ENCODE data around the gene IDS.
"Not testable (repeated sequence)": the region's sequence is repeated elsewhere in the genome, so short reads cannot be mapped to it uniquely, and the experiment has no call there.

IDS gene

GRCh38 chrX:149527705-149528104 lies 22.6 kb upstream of the IDS start:
- no peak for DNase-seq (ENCODE audit: low read depth)

GRCh38 chrX:149526318-149527033 lies 21.4 kb upstream of the IDS start:
- DNase-seq (ENCODE audit: low read depth), result not testable (repeated sequence)

- not testable (repeated sequence) for DNase-seq (ENCODE audit: low read depth)
These were observed 20.8 kb upstream of the IDS start for GRCh38 chrX:149525903-149526302.

GRCh38 chrX:149525389-149525788 lies 20.3 kb upstream of the IDS start:
- peak; percentile 34 for DNase-seq (ENCODE audit: low read depth)

- DNase-seq (ENCODE audit: low read depth), result no peak
These were observed 17.8 kb upstream of the IDS start for GRCh38 chrX:149522916-149523315.

- DNase-seq (ENCODE audit: low read depth), result no peak
These were observed 16.3 kb upstream of the IDS start for GRCh38 chrX:149521438-149521837.

- DNase-seq (ENCODE audit: low read depth), result not testable (repeated sequence)
These were observed 15.7 kb upstream of the IDS start for GRCh38 chrX:149520636-149521277.

- no peak for DNase-seq (ENCODE audit: low read depth)
These were observed 13.1 kb upstream of the IDS start for GRCh38 chrX:149518236-149518635.

GRCh38 chrX:149517308-149517707 lies 12.2 kb upstream of the IDS start:
- DNase-seq (ENCODE audit: low read depth), result no peak

GRCh38 chrX:149516604-149517003 lies 11.5 kb upstream of the IDS start:
- no peak for DNase-seq (ENCODE audit: low read depth)

GRCh38 chrX:149515954-149516602 lies 11.0 kb upstream of the IDS start:
- no peak for DNase-seq (ENCODE audit: low read depth)

- DNase-seq (ENCODE audit: low read depth), result no peak
These were observed 8.8 kb upstream of the IDS start for GRCh38 chrX:149513825-149514428.

GRCh38 chrX:149512225-149512885 lies 7.2 kb upstream of the IDS start:
- peak; percentile 30 for DNase-seq (ENCODE audit: low read depth)

- DNase-seq (ENCODE audit: low read depth), result no peak
These were observed 6.0 kb upstream of the IDS start for GRCh38 chrX:149511081-149511480.

GRCh38 chrX:149510386-149510785 lies 5.3 kb upstream of the IDS start:
- DNase-seq (ENCODE audit: low read depth), result no peak

GRCh38 chrX:149508467-149508866 lies 3.4 kb upstream of the IDS start:
- DNase-seq (ENCODE audit: low read depth), result no peak

GRCh38 chrX:149506349-149506748 lies 1.2 kb upstream of the IDS start:
- DNase-seq (ENCODE audit: low read depth), result no peak

GRCh38 chrX:149505671-149506070 lies 565 bp upstream of the IDS start:
- DNase-seq (ENCODE audit: low read depth), result no peak

GRCh38 chrX:149504226-149504914 lies 736 bp downstream of the IDS start:
- DNase-seq (ENCODE audit: low read depth), result peak; percentile 19

- peak; percentile 29 for DNase-seq (ENCODE audit: low read depth)
These were observed 1.7 kb downstream of the IDS start for GRCh38 chrX:149503446-149503845.

GRCh38 chrX:149502923-149503322 lies 2.2 kb downstream of the IDS start:
- DNase-seq (ENCODE audit: low read depth), result not testable (repeated sequence)

- no peak for DNase-seq (ENCODE audit: low read depth)
These were observed 5.3 kb downstream of the IDS start for GRCh38 chrX:149499766-149500165.

All from stimulated activated CD8-positive, alpha-beta memory T cell treated with anti-CD3 and anti-CD28 coated beads, Interleukin-4, amount 100 ng/mL, for 24 hours (primary cell).